ELF-1 (cell line): ENCODE measurements around the gene LRRC4C.
"Not testable (repeated sequence)": the region's sequence is repeated elsewhere in the genome, so short reads cannot be mapped to it uniquely, and the experiment has no call there.

Source experiments
- DNase-seq: peaks from one replicate; pipeline ENCODE4 v3.0.0-alpha.2; 2016; ENCODE audit warnings: low read depth, low spot score

Gene LRRC4C

DNA sequence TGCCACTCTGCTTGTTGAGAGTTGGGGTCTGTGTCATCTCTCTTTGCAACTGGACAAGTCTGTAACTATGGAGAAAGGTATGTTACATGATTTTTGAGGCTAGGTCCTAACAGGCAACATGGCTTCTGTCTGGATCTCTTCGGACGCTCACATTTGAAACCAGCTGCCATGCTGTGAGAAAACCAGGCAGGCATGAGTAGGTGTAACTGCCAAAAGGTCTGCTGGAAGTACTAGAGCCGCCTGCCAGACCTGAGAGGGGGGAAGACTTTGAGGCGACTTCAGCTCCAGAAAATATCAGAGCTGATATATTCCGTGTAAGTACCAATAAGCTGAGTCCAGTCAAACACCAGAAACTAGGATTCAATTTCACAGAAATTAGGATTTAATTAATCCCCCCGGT, 579.5 kb downstream of the LRRC4C start:
- no peak for DNase-seq

DNA sequence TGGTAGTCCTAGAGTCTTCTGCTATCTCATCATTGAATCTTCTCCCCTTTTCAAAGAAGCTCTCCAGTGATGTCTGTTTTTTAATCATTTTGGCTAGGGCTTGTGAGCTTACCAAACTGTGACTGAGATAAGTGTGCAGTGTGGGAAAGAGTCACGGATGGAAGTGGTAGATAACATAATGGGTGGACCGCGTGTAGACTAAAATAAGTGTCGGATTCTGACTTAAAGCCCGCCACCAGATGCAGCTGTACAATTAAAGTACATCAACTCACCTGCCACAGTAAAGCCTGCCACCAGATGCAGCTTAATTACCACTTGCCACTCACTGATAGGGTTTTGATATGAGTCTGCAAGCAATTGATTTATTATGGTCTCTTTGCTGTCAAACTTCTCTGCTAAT, 581.5 kb downstream of the LRRC4C start:
- DNase-seq, result no peak

DNA sequence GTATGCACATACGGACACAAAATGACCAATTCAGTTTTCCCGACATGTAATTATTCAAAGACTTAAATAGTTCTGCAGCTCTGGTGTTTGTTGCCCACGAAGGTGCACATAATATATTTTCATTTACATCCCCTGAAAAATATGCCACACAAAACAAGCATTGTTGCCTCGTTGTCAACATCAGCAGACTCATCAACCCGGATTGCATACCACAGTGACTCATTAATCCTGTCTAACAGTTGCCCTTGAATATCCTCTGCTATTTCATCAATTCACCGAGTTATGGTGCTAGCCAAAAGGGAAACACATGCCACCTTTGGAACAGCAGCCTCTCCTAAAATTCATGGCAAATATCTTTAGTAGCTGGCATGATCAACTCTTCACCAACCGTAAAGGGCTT, 582.2 kb downstream of the LRRC4C start:
- no peak for DNase-seq

DNA sequence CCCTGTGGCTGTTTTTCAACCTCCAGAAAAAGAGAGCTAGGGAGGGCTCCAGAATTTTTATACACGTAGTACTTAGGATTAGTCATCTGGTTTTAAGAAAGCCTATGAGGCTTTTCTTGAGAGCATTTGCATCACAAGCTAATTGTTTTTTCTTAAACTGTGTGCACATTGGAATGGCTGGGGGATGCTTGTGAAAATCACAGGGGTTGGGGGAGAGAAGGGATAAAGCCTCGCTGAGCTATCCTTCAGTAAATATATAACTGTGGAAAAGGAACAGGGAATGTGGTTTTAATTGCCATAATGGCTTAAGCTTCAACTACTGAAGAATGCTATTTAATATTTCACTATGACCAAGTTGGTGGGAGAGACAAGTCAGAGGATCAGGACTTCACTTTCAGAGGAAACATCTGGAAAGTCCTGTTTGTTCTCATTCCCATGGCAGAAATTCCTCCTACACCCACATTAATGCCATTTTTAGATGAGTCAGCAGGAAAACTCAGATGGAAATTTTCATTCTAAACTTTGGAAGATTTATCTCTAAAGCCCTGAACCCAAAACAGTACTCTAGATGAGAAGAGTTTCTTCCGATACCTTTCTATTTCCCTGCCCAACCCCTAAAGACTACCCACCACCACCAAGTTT, 591.3 kb downstream of the LRRC4C start:
- no peak for DNase-seq

DNA sequence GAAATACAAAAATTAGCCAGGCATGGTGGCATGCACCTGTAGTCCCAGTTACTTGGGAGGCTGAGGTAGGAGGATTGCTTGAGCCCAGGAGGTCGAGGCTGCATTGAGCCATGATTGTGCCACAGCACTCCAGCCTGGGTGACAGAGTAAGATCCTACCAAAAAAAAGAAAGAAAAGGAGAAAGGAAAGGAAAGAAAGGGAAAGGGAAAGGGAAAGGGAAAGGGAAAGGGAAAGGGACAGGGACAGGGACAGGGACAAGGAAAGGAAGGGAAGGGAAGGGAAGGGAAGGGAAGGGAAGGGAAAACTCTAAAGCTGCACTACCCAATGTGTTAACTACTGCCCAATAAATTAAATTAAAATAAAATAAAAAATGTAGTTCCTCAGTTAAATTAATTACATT, 601.7 kb downstream of the LRRC4C start:
- not testable (repeated sequence) for DNase-seq

DNA sequence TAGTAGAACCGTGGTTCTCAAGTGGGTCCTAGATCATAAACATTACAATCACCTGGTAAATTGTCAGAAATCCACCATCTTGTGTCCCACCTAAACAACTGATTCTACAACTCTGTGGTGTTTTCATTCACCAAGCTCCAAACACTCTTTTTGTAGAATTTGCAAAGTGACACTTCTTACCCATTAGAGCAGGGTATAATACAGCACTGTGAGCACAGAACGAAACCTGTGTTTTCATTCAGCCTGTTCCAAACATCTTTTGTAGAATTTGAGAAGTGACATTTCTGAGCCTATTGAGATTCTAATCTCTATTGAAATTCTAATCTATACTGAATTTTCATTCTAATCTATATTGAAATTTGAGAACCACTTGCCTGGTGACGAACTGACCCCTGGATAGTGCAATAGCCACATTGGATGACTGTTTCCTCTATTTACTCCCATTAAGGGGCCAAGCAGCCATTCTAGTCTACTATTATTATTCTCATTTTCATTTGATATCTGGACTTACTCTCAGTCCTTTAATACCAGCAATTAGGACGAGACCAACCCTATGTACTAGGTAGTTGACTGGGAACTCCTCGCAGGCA, 616.6 kb downstream of the LRRC4C start:
- DNase-seq, result no peak

DNA sequence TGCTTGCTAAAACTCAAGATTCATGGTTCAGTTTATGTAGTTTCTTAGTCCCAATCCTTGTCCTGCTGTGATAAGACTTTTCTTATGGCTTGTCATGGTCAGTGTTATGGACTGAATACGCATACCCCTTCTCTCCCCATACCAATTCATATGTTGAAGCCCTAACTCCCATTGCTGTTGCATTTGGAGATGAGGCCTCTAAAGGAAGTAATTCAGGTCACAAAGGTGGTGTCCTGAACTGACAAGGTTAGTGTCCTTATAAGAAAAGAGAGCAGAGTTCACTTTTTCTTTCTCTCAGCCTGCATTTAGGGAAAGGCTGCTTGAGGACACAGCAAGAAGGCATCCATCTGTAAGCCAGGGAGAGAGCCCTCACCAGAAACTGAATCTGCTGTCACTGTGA, 618.2 kb downstream of the LRRC4C start:
- no peak for DNase-seq

DNA sequence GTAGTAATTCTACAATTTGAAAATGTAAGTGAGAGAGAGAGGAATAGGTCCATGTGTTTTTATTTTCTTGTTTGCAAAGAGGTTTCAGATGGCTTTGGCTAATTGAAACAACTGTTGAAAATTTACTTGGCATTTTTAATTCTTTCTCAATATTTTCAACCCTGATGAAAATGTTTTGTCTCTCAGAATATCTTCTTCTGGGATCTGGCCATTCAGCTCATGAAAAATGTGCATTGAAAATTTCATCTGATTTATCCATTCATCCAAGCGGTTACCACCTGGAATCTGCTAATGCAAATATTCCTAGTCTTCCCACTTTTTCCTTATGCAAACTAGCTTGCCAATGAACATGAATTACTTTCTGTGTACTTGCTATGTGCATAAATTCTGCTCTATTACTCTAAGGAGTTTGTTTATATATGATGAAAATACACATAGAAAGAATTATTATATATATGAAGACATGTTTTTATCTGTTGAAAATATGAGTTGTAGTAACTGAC, 621.2 kb downstream of the LRRC4C start:
- no peak for DNase-seq

DNA sequence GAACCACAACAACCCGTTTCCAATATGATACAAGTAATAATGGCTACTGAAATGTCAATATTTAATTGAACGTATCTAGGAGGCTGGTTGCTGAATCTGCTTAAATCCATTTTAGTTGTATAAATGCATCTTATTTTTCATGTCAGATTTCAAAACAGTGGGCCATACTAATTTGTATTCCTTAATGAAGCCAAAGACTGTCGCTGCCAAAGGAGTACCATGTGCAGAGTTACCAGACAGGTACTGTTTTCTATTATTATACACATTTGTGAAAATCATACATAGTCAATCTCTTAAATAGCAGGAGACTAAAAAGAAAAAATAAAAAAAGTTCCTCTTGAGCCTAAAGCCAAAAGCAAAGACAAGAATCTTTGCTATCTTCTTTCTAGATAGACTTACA, 632.3 kb downstream of the LRRC4C start:
- no peak for DNase-seq

DNA sequence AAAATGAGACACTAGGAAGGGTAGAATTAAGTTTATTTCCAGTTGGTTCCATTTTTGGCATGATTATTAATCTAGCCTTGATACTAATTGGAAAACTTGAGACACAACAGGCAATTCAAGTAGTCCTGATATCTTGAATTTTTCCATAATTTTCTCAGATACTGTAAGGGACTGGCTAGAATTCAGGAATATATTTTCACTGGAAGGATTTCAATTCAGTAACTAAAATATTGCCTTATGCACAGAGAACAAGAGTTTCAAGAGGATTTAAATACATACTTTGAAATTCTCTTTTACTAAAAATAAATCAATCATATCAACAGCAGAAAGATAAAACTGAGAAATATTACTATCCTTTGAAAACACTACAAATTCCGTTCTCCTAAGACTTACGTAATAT, 632.9 kb downstream of the LRRC4C start:
- no peak for DNase-seq

DNA sequence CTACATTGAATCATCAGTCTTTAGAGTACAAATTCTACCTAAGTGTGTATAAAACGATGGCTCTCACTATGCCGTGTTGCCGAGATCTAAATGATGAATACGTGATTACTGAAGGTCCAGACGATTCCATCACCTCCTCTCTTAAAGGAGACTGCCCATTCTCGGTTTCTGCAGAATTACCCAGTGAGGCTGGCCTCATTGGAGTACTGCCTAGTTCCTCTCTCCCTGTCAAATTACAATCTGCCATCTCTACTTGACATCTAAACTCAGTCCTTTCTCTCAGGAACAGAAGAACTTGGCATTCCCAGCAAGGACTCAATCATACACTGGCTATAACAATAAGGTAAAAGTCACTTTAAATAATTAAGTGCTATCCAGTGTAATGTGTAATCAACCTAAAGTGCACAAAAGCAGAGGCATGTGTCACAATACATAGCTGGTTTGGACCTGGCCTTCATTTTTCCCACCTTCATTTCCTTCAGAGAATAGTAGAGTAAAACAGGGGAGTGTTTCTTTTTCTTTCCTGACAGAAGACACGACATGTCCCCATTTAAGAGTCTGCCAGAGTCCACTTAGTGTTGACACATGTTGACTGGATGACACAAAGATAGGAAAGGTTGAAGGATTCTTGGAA, 634.1 kb downstream of the LRRC4C start:
- DNase-seq, result no peak

DNA sequence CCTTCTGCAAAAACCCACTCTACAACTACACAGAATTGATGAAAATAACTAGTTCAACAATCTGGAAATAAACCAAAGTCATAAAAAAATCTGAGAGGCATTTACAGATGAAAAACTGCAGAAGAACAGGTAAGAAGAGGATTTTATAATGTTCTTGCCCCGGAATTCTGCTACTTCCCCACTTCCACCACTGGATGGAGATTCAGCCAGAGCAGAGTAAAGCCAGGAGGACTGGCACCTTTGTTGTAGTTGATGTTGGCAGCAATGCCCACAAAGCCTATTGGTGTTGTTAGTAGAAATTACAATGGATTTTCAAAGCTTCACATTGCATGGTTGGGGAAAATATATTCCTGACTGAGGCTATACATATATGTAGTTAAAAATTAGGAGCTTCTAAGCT, 640.2 kb downstream of the LRRC4C start:
- no peak for DNase-seq

DNA sequence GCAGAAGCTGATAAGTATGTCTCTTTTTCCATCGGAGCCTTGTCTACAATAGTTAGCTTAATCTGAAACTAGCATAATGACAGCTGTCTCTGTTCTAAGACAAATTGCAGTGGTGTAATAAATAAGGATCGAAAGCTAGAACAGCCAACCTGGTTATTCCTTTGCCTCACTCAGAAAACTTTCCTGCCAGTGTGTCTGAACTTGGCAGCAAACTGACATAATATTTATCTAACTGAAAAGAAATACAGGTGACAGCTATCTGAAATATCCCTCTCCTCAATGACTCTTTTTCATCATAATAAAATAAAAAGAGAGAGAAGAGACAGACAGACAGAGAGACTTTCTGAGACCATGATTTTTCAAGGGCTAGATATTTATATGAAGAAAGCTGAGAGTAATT, 642.5 kb downstream of the LRRC4C start:
- no peak for DNase-seq

DNA sequence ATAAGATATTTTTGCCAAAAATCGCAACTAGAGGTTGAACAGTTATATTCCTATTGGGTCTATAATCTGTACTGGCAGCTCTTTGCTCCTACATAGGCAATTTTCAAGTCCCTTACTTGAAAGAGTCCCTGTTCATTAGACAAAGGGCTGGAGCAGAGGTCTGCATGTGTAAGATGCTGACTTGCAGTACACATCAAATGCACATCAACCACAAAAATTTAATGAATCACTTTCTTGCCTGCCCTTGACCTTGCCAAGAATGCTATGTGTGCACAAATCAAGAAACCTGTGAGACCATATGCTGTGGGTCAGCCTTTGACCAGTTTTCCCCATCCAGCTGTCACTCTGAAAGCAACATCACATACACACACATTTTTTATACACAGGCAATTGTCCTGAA, 661.5 kb downstream of the LRRC4C start:
- DNase-seq, result no peak

DNA sequence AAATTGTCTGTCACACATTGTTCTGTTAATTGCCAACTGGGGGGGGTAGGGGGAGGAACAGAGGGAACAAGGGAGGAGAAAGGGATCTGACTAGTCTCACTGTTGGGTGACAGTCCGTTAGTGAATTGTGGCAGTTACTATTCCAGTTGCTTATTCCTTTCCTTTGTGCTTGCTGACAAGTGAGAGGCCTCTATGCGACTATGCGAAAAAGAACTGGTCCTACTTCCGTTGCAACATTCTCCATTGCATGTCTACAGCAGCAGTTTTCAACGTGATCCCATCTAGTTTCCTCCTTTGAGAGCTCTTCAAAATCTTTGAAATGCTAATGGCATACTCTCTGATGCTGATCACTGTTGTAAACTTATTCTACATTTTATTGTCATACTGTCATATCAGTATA, 672.2 kb downstream of the LRRC4C start:
- DNase-seq, result peak; percentile 6

DNA sequence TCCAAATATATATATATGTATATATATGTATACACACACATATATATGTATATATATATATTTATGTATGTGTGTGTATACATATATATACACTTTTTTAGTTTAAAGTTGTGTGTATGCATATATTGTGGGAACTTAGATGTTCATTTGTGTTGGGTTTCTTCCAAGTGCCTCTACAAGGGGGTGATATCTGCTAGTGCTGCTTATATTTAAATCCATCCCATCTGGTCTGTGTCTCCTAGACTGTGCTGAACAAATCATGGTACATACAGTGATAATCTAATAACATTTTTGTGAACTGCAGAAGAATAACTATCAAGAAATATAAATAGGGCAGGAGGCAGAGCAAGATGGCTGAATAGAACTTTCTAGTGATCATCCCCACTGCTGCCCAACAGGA, 696.4 kb downstream of the LRRC4C start:
- no peak for DNase-seq

DNA sequence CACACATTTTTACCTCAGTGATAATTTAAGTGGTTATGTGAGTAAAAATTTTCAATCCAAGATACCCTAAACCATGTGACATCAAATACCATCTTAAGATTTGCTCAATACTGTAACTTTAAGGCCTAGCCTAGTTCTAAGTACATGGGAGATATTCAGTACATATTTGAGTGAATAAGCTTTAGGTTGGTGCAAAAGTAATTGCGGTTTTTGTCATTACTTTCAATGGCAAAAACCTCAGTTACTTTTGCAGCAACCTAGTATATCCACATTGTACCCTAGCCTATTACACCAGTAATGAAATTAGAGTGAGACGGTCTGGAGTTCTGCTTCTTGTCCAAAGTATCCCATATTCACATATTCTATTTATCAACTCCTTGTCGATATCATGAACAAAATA, 700.1 kb downstream of the LRRC4C start:
- DNase-seq, result no peak

DNA sequence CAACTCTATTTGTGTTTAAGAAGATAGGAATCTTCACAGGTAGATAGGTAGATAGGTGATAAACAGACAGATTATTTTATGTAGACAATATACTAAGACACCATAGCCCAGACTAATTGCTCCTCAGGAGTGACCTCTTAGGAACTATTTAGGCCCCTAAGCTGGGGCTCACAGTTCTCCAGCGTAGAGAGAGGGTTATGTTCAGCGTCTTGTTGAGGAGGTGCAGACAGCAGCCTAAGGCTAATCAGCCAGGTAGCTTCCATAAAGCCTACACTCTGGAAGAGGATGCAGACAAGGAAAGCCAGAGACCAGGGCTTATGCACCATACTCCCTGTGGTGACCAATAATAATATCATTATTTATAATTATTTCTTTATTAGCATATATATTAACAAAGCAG, 705.2 kb downstream of the LRRC4C start:
- DNase-seq, result peak; percentile 7

DNA sequence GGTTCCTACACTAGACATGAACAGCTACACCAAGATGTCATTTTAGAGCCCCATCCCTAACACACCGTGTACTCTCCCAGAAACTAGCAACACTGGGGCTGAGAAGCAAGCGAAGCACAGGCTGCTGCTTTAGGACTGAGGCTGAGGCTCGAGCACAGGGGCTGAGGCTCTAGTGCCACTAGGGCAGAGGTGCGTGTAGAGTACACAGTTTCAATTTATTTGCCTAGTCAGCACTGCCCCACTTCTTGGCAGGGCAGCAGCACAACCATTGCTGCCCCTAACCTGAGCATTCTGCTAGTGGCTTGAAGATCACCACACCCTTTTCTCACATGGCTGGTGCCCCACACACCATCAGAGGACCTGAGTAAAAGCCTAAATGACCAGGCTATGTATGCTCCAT, 713.2 kb downstream of the LRRC4C start:
- DNase-seq, result no peak

DNA sequence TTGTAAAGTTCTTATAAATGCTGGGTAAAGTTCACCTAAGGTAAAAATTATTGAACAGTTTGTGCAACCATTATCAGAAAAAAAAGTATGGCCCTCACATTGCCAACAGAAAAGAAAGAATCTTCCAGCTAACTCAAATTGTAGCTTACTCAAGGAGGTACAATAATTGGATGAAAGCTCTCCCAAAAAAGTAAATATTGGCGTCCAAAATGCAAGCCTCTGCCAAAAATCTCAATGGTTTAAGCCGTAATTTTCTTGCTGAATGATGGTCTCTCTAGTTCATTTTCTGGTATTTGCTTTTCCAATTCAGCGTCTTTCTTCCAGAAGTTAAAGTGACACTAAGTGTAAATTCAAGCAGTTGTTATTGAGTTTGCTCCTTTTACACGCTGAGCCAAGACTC, 727.3 kb downstream of the LRRC4C start:
- DNase-seq, result no peak

DNA sequence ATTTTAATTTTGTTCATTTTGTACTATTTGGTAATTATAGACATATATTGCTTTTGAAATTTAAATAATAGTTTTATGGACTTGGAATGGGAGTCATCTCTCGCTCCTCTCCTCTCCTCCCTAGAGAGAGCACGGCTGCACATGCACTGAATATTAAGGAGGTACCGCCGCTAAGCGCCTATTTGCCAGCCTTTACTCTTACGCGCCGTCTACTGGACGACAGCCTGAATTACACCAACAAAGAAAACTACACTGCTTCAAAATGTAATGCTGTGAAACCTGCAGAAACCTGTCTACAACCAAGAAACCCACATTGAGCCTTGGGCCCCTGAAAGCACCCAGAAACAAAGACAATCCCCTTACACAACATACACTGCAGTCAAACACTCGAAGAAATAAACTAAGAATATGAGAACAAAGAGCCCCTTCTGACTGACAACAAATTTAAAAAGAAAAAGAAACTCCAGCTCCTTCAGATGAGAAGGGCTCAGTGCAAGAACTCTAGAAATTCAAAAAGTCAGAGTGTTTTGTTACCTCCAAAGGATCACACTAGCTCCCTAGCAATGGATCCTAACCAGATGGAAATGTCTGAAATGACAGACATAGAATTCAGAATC, 737.2 kb downstream of the LRRC4C start:
- peak; percentile 69 for DNase-seq

DNA sequence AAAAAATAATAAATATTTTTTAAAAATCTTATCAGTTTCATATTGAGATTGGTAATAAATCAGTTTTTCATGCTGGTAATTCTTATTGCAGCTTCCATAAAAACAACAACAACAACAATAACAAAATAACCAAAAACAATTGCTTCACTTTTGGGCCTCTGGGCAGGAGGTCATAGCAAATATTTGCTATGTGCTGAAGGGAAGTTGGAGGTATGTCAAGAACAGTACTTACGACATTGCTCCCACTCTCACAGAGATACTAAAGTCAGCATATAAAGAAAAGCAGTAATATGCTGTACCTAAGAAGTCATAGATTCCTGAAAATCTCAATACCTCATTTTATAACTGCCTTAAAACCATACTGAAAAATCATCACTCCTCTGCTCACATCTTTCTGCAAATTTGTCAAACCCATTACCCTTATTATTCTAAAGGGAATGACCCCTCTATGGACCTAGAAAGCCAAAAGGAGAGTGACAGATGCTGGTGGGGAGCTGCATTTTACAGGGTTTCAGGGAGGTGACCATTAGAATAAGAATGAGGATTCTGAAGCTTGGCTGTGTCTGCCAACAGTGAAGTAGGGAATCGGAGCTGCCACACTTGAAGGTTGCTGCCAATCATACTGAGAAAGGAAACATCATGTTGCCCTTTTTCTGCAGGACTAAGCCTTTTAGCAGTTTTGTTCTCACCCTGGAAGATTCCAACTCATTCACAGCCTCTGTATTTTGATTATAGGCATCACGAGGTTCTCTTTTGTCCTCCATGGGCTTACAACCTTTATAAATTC, 742.9 kb downstream of the LRRC4C start:
- DNase-seq, result peak; percentile 10
